ENCODE results near the gene RTN1.

- TF ChIP-seq CTCF (IDR thresholded peaks at IDR 0.05; ENCODE audit: low read depth, low read length) (no peak), POLR2A (IDR thresholded peaks at IDR 0.05; ENCODE audit: extremely low read depth, insufficient read length) (no peak), MAX (IDR thresholded peaks at IDR 0.05; ENCODE audit: low read depth, low read length) (no peak), MYC (IDR thresholded peaks at IDR 0.05; ENCODE audit: low read depth, low read length) (no peak)
Observed at GRCh38 chr14:59814988-59815387, 55.6 kb downstream of the RTN1 start.

Data from NB4 (cell line).